Measurements from ENCODE around the gene HS1BP3. TPM values are rescaled to one million over a fixed set of nuclear protein-coding genes. Genes with fewer than 3 reads are reported as not detected.
A peak's percentile ranks its signal among the peaks of the same experiment; 100 is the strongest.

HS1BP3 gene
- total and polyA plus RNA-seq, 2 of the 4 experiments (the other 2 are of a cell fraction) = 9.0 to 14.8 TPM

- Histone ChIP-seq H3K18ac (ENCODE audit: low read depth, low read length) (no peak overlapping the region), H2AFZ (replicated peaks; ENCODE audit: low read length, poor library complexity) (no peak overlapping the region), H3K56ac (ENCODE audit: extremely low read depth, insufficient read depth, low read length) (no peak overlapping the region), H3K27me3 (ENCODE audit: control insufficient read depth, insufficient read depth, low read length) (no peaks in the 10 kb centered on the region), H2BK5ac (ENCODE audit: low read depth, low read length, poor library complexity, severe bottlenecking) (no peak overlapping the region), H3K36me3 (ENCODE audit: control insufficient read depth, insufficient read depth, low read length) (no peaks in the 10 kb centered on the region), H2BK20ac (ENCODE audit: low read depth, low read length) (no peak overlapping the region), H2BK120ac (ENCODE audit: low read depth, low read length) (no peak overlapping the region), H4K91ac (ENCODE audit: insufficient read depth, low read depth, low read length) (no peak overlapping the region), H3K27ac (ENCODE audit: insufficient read depth, low read length) (no peak overlapping the region), H3K4me2 (ENCODE audit: low read depth, low read length) (no peak overlapping the region), H3K14ac (replicated peaks; ENCODE audit: low read depth, low read length) (no peak overlapping the region), H3K23ac (ENCODE audit: low read depth, low read length) (no peak overlapping the region), H3K4me1 (ENCODE audit: control insufficient read depth, insufficient read depth, low read length) (peaks cover 11% of the 10 kb centered on the region), H3K9me1 (ENCODE audit: insufficient read depth, low read length) (peaks cover 13% of the 10 kb centered on the region), H3K79me1 (ENCODE audit: low read depth in 1 of 2, low read length in 2 of 2) (no peaks in the 10 kb centered on the region), H2AK5ac (ENCODE audit: low read depth, low read length) (no peak overlapping the region), H2AK9ac (replicated peaks; ENCODE audit: low read depth, low read length, poor library complexity) (no peak overlapping the region), H3K9me3 (ENCODE audit: control insufficient read depth, insufficient read depth, low read length) (no peaks in the 10 kb centered on the region), H4K5ac (ENCODE audit: low read depth, low read length) (no peak overlapping the region), H3K9ac (ENCODE audit: low read depth, low read length) (no peak overlapping the region), H3K4ac (ENCODE audit: low read depth, low read length) (no peak overlapping the region), H2BK15ac (ENCODE audit: low read depth, low read length) (no peak overlapping the region), H4K20me1 (ENCODE audit: insufficient read depth, low read length) (no peaks in the 10 kb centered on the region), H3K4me3 (ENCODE audit: insufficient read depth, low read depth, low read length) (no peak overlapping the region), H4K8ac (ENCODE audit: low read depth in 2 of 2, low read length in 2 of 2) (no peak overlapping the region)
- intact Hi-C loops (cut with micrococcal nuclease) (loop anchor here (1.0 to 2.0 kb wide), 2 partner anchors 34 to 150 kb away; no protein-coding TSS in a partner anchor), dilution Hi-C loops (cut with HindIII; ENCODE audit: low sequenced_read_pairs, unreplicated experiment) (no loop called here), in situ Hi-C loops (cut with MboI; ENCODE audit: low sequenced_read_pairs) (no loop called here)
- no TSS peak for BruUV-seq (replicated peaks)
- TF ChIP-seq CTCF (conservative IDR thresholded peaks at IDR 0.05; ENCODE audit: low read depth, low read length) = peak; percentile 54
- no peak for TF ChIP-seq MAZ (IDR thresholded peaks at IDR 0.05; ENCODE audit: borderline replicate concordance, low read depth, low read length)
- TF ChIP-seq RCOR1 (IDR thresholded peaks at IDR 0.05; ENCODE audit: insufficient replicate concordance, low read length) = no peak
- TF ChIP-seq SMC3 (IDR thresholded peaks at IDR 0.05; ENCODE audit: low read depth, low read length) = peak; percentile 56; the same call in 1 of the 2 replicates
- peak; percentile 49 for TF ChIP-seq RAD21 (IDR thresholded peaks at IDR 0.05; ENCODE audit: low read length)
- no peak for TF ChIP-seq FOS (IDR thresholded peaks at IDR 0.05; ENCODE audit: low read depth, low read length)
- CTCF ChIA-PET = interaction anchor here (1.1 kb wide), 2 partner anchors 11 to 12 kb away, joined by 3 to 4 read pairs; no protein-coding TSS in a partner anchor
- ATAC-seq (ENCODE audit: low read depth) = no peak; the same call in 1 of the 2 replicates
- no CpG with 5 or more reads among the region's 1 CpG for WGBS, 2 experiments (ENCODE audit: extremely low coverage in 2 of 2, insufficient read length in 1 of 2)
- no peak for DNase-seq
- POLR2A ChIA-PET (ENCODE audit: unreplicated experiment) = no interaction called here
These were observed 50.1 kb downstream of the HS1BP3 start for GRCh38 chr2:20600756-20601325.
